GM19240 (cell line): ENCODE measurements around the gene KASH5.
"Not testable (repeated sequence)": the region's sequence is repeated elsewhere in the genome, so short reads cannot be mapped to it uniquely, and the experiment has no call there.

Source experiments
- DNase-seq: peaks from one replicate; pipeline ENCODE4 v3.0.0; 2011; ENCODE audit warnings: low spot score; ENCODE audit not compliant: insufficient read length

KASH5 gene

DNA sequence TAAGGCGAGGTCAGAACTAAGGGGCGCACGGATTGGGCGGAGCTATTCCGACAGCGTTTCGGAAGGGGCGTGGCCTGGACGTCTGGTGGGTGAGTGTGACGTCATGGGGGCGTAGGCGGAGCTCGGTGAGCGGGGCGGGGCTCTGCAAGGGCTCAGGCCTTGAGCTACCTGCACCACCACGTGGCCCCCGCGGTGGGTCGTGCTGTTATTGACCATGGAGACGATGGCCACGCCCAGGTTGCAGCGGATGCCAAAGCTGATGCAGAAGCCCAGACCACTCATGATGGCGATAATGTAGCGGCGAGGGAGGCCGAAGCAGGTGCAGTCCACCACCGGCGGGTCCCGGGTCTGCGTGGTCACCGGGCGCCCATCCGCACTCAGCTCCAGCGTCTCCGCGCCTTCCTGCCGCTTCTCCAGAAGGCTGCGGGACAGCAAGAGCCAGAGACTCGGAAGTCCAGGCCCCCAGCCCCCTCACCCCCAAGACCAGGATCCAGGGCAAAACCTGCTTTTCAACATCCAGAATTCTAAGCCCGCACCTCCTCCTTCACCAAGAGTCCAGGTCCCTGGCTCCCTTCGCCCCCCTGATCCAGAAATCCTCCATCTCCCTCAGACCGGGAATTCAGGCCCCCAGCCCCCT is 48.5 kb downstream of the KASH5 start:
- DNase-seq = no peak

DNA sequence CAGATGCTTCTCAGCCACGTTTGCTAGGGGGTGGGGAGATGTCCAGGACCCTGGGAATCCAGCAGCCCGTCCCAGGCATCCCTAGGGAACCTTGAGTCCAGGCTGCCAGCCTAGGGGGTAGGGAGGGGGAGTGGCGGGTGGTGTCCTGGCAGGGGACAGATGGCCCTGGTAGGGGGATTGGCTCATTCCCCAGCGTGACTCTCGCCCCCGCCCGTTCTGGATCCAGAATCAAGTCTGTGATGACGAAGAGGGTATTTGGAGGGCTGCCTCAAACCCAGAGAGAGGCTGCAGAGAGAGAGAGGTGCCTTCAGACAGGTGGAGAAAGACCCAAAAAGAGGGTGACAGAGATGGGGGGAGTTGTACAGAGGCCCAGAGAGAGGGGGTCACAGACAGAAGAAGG is 49.2 kb downstream of the KASH5 start:
- no peak for DNase-seq

GRCh38 chr19:49438261-49438660 is 50.2 kb downstream of the KASH5 start:
- no peak for DNase-seq

DNA sequence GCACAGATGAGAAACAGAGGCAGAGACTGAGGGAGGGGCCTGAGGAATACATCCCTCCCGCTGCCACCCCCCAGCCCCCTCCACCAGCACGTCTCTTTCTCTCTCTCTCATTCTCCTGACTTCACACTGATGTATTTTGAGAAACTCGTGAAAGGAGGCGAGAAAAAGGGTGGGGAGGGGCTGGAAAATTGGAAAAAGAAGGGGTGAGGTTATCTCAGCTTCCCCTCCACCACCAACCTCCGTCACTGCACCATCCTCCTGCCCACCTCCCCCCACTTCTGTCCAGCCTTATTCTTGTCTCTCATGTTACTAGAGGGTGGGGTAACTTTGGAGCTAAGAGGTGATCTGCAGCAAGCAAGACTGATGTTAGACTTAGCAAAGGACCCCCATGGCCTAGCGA is 51.8 kb downstream of the KASH5 start:
- no peak for DNase-seq

DNA sequence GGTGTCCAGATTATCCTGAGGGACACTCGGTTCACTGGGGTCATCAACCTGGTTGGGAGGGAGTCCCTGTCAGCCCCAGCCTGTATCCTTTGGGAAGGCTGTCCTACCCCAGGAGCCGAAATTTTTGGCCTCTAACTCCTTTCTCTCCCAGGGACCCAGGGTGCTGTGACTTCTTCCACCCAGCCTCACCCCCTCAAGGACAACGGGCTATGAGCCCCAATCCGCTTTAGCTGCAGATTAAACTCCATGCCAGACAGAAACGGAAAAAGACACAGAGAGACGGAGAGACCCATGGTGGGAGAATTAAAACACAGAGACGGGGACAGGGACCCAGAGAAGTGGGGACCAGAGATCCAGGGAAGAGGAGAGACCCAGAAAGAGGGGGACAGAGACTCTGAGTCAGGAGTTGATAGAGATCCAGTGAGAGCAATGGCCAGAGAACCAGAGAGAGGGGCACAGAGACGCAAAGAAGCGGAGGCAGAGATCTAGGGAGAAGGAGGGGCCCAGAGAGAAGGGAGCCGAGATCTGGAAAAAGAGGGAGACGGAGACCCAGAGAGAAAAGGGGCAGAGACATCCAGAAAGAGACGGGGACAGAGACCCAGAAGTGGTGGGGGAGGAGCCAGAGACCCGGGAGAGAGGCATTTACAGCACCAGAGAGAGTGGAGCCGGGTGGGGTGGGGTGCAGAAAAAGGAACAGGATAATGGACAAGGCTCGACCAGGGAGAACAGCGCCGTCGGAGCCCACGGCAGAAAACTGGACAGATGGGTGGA is 52.6 kb downstream of the KASH5 start:
- no peak for DNase-seq

GRCh38 chr19:49441210-49441959 is 53.3 kb downstream of the KASH5 start, which contains the start of gene SLC17A7:
Gene SLC17A7 (minus strand): TSS chr19:49441527. CDS start chr19:49441379, 148 bp downstream.
- DNase-seq = no peak

DNA sequence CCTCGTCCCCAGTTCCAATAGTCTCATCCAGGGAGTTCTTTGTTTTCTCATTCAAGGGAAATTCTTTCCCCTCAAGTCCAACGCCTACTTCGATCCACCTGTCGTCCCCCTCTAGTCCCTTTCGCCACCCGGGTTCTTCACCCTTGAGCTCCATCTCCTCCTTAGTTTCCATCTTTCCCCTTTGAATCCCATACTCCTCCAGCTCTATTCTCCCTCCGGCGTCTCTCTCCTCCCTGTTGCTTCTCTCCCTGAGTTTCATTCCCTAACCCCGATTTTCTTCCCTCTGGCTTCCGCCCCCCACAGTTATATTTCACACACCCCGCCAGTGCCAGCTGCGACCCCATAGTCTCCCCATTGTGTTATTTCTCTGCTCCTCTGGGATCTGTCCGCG is 53.9 kb downstream of the KASH5 start:
- no peak for DNase-seq

DNA sequence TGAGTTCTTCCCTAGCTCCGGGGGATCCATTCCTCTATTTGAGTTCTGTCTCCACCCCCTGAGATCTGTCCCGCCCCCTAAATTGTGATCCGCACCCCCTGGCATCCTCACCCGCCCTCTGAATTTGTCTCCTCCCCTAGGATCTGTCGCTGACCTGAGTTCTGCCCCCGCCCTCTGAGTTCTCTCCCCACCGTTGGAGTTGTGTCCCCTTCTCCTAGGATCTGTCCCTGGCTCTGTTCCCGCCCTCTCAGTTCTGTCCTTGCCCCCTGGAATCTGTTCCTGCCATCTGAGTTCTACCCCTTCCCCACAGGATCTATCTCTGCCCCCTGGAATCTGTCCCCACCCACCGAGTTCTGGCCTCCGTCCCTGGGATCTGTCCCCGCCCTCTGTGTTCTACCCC is 54.3 kb downstream of the KASH5 start:
- no peak for DNase-seq

DNA sequence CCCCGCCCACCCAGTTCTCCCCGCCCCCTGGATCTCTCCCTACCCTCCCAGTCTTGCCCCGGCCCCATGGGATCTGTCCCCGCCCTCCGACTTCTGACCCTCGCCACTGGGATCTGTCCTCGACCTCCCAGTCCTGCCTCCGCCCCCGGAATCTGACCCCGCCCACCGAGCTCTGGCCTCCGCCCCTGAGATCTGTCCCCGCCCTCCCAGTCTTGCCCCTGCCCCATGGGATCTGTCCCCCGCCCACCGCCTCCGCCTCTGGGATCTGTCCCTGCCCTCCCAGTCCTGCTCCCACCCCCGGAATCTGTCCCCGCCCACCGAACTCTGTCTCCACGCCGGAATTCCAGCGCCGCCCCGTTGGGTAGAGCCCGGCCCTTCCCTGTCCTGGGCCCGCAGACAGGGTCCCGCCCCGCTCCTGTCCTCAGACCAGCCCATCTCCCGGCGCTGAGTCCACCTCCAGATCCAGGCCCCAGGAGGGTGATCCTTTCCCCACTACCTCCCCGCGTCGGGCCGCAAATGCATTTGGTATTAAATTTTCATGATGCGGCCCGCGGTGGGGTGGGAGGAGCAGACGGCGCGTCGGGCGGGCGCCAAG is 54.8 kb downstream of the KASH5 start:
- DNase-seq = peak; percentile 77

DNA sequence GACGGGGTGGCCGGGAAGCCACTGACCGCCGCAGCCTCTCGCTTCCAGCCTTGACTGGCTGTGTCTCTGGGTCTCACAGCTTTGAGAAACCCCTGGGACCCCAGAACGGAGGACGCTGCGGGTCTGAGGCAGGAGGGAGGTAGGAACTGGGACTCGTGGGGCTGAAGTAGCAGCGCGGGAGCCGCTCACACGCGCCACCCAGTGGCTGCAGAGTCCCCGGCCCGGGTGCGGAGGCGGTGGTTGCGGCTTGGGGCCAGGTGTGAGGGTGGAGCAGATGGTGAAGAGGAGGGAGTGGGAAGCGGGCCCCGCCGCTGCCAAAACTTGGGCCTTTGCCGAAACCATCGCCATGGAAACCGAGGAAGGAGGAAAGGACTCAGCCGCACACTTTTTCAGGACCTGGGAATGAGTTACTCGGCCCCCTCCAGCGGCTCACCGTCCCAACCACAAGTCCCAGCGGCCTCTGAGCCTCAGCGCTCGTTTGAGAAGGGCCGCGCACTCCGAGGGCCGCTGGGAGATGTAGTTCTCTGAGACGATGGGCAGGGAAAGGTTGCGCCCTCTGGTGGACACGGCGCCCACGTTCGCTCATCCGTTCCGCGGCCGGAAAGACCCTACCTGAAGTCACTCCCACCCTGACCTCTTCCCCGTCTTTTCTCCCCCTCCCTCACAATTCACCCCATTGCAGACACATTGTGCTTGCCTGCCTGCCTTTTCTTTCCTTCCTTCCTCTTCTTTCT is 55.5 kb downstream of the KASH5 start:
- peak; percentile 97 for DNase-seq

GRCh38 chr19:49444100-49444700 is 56.2 kb downstream of the KASH5 start:
- DNase-seq = not testable (repeated sequence)

DNA sequence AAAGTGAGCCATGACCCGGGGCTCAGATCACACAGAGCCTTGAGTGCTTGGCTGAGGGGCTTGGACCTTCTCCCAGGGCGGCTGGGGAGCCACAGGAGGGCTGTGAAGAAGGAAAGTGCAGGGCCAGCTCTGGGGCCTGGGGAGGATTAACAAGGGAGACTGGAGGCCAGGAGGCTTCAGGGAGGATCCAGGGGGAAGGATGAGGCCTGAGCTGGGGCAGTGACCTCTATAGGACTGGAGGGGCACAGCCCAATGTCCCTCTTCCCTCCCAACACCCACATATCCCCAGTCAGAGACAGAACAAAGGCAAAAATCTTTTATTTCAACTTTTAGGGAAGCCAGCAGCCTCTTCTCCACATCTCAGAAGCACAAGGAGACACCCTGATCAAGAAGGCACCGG is 57.9 kb downstream of the KASH5 start:
- DNase-seq = no peak

- no peak for DNase-seq
Observed at GRCh38 chr19:49447485-49448431, 59.7 kb downstream of the KASH5 start.

DNA sequence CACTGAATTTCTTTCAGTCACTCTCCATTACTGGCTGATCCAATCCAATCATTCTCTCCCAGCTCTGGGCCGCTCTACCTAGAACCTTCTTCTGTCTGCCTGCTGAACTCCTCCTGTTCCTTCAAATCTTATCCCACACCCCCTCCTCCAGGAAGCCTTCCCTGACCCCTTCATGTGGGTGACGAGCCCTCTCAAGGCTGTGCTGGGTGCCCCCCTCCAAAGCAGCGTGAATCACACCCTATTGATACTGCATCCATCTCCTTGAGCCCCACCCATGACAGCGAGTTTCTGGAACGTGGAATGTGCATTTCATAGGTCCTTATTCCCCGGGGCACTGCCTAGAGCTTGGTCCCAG is 60.4 kb downstream of the KASH5 start:
- no peak for DNase-seq

DNA sequence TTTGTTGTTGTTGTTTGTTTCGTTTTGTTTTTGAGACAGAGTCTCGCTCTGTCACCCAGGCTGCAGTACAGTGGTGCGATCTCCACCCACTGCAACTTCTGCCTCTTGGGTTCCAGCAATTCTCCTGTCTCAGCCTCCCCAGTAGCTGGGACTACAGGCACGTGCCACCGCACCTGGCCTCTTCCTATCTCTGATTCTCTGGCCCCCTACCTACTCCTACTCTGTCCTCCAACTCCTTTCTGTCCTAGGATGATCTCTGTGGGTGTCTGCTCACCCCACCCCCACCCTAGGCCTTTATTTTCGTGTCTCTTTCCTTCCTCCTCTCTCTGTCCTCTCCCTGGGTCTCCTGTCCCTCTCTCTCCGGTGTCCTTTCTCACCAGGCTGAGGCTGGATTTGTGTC is 62.4 kb downstream of the KASH5 start:
- no peak for DNase-seq

- peak; percentile 87 for DNase-seq
Observed at GRCh38 chr19:49451430-49452181, 63.6 kb downstream of the KASH5 start, which contains the start of gene PIH1D1. Gene PIH1D1 (minus strand): TSS chr19:49451814. CDS start chr19:49451574, 240 bp downstream.

DNA sequence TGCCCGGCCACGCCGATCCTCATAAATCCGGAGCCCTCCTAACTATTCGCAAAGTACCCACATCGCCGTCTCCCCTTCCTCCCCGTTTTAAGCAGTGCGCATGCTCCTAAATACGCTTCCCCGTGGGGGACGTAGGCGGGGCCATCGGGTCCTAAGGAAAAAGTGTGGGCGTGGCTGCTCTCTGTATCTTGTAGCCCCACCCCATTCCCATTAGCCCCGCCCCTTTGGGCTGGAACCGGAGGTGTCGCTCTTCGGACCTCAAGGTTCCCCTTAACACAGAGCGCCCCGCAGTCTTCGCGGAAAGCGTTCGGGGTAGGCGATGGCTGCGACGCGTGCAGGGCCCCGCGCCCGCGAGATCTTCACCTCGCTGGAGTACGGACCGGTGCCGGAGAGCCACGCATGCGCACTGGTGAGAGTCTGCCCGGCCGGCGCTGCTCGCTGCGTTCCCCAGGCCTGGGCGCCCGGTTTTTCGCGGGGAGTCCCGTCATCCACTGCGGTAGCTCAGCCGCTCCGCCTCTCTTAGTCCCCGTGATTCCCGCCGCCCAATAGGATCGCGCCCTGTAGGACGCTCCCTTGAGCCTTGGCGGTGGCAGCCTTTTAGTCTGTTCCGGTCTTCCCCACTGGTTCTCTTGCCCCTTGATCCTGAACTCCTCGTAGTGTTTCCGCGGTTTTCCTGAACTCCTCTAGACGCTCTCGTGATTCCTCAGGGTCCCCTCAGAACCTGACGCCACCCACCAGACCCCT is 65.1 kb downstream of the KASH5 start, which contains the start of gene ALDH16A1:
ALDH16A1 (plus strand) TSS at position 213 of the 744 bp plus-strand sequence; CDS start at position 320, 107 bp downstream.
- peak; percentile 98 for DNase-seq

DNA sequence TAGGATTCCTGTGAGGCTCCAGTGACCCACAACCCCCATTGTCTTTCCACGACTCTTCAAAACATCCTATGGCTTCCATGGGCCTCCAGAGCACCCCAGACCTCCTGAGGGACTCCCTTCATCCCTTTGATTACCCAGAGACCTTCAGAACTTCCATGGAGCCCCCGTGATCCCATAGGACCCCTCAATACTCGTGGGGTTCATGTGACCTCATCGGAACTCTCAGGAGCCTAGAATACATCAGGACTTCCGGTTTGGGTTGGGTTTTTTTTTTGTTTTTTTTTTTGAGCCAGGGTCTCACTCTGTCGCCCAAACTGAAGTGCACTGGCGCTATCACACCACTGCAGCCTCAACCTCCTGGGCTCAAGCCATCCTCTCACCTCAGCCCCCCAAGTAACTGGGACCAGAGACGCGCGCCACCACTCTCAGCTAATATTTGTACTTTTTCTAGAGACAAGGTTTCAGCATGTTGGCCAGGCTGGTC is 65.8 kb downstream of the KASH5 start:
- no peak for DNase-seq
